ENCODE data around the gene OGFOD2. TPM values are rescaled to one million over a fixed set of nuclear protein-coding genes. Genes with fewer than 3 reads are reported as not detected.

The OGFOD2 gene
- total and polyA plus RNA-seq, 4 donors: 8.0 to 18.6 (median 12.3) TPM

DNA sequence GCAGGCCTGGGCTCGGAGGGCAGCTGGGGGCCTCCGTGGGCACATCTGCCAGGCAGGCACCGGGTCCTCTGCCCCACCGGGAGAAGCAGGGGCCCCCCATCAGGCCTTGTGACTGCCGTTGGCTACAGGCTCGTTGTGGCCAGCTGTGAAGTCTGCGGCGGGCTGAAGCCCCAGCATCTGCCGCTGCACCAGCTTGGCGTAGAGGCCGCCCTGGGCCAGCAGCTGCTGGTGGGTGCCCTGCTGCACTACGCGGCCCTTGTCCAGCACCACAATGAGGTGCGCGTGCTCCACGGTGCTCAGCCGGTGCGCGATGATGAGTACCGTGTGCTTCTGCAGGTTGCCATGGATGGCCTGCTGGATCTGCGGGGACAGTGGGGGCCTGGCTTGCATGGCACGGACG lies 45.2 kb upstream of the OGFOD2 start:
- DNase-seq (ENCODE audit: low spot score): no peak

DNA sequence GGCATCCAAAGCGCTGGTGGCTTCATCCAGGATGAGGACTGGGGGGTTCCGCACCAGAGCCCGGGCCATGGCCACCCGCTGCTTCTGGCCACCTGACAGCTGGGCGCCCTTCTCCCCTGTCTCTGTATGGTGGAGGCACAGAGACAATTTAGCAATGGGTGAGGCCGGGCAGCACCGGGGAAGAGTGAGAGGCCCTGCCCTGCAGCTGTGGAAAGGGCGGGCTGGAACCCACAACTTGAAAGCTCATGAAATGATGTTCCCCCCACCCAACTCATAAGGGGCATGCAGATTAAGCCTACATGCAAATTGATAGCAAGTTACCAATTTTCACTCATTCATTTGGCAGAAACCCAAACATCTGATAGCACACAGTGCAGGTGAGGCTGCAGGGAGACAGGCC lies 42.8 kb upstream of the OGFOD2 start:
- H3K4me3 ChIP-seq (ENCODE audit: low read depth in 1 of 3, low read length in 3 of 3): no peak overlapping the region
- TF ChIP-seq YY1 (IDR thresholded peaks at IDR 0.05) (no peak), RAD21 (IDR thresholded peaks at IDR 0.05) (no peak), FOXA1 (IDR thresholded peaks at IDR 0.05) (no peak), SP1 (IDR thresholded peaks at IDR 0.05) (no peak), GABPA (IDR thresholded peaks at IDR 0.05 in 1 of 2, conservative IDR thresholded peaks at IDR 0.05 in 1 of 2) (no peak), FOXA2 (IDR thresholded peaks at IDR 0.05) (no peak), HNF4A (conservative IDR thresholded peaks at IDR 0.05) (no peak), NR2F2 (IDR thresholded peaks at IDR 0.05) (no peak), CTCF (IDR thresholded peaks at IDR 0.05; ENCODE audit: low read depth, low read length, missing input control) (no peak), REST (IDR thresholded peaks at IDR 0.05) (no peak), HNF4G (IDR thresholded peaks at IDR 0.05) (no peak), TAF1 (conservative IDR thresholded peaks at IDR 0.05) (no peak)
- H3K27ac ChIP-seq (ENCODE audit: low read depth in 1 of 2, low read length in 2 of 2): no peak overlapping the region

More for the DNA sequence above, 45.2 kb upstream of the OGFOD2 start:
- TF ChIP-seq TAF1 (conservative IDR thresholded peaks at IDR 0.05) (no peak), RAD21 (IDR thresholded peaks at IDR 0.05) (no peak), EGR1 (IDR thresholded peaks at IDR 0.05; ENCODE audit: low read depth in 2 of 2) (no peak), FOXA2 (IDR thresholded peaks at IDR 0.05) (no peak), NR2F2 (IDR thresholded peaks at IDR 0.05) (no peak), CTCF (IDR thresholded peaks at IDR 0.05; ENCODE audit: low read depth, low read length, missing input control) (no peak)
- Histone ChIP-seq H3K36me3 (ENCODE audit: control insufficient read depth in 4 of 4, insufficient read depth in 3 of 4, low read depth in 1 of 4, low read length in 3 of 4) (no peaks in the 10 kb centered on the region), H3K9ac (ENCODE audit: low read depth in 1 of 2, low read length in 2 of 2) (no peak overlapping the region), H3K27ac (ENCODE audit: low read depth in 1 of 2, low read length in 2 of 2) (no peak overlapping the region), H3K9me3 (ENCODE audit: control insufficient read depth in 4 of 4, low read length in 3 of 4) (no peaks in the 10 kb centered on the region), H3K27me3 (ENCODE audit: control insufficient read depth in 4 of 4, insufficient read depth in 4 of 4, low read length in 3 of 4) (no peaks in the 10 kb centered on the region), H3K4me3 (ENCODE audit: low read depth in 1 of 3, low read length in 3 of 3) (no peak overlapping the region), H3K4me1 (ENCODE audit: control insufficient read depth in 4 of 4, insufficient read depth in 4 of 4, low read length in 3 of 4) (peaks cover 2 to 9% (median 4%) of the 10 kb centered on the region in 4 donors)
- 97% methylated on average over 23 of the region's 23 CpGs for WGBS

More for the DNA sequence above, 42.8 kb upstream of the OGFOD2 start:
- H3K9me3 ChIP-seq (ENCODE audit: control insufficient read depth in 4 of 4, low read length in 3 of 4): no peaks in the 10 kb centered on the region
- H3K9ac ChIP-seq (ENCODE audit: low read depth in 1 of 2, low read length in 2 of 2): no peak overlapping the region
- H3K27me3 ChIP-seq (ENCODE audit: control insufficient read depth in 4 of 4, insufficient read depth in 4 of 4, low read length in 3 of 4): no peaks in the 10 kb centered on the region
- DNase-seq (ENCODE audit: low spot score): no peak
- H3K4me1 ChIP-seq (ENCODE audit: control insufficient read depth in 4 of 4, insufficient read depth in 4 of 4, low read length in 3 of 4): peaks cover 2 to 9% (median 4%) of the 10 kb centered on the region in 4 donors
- no peaks in the 10 kb centered on the region for H3K36me3 ChIP-seq (ENCODE audit: control insufficient read depth in 4 of 4, insufficient read depth in 3 of 4, low read depth in 1 of 4, low read length in 3 of 4)
- 95% methylated on average over 8 of the region's 8 CpGs for WGBS

Data from liver (tissue), 9 donors.